Cortex of kidney (tissue), 1 donor: ENCODE measurements around the gene ROR1.
"Not testable (repeated sequence)": the region's sequence is repeated elsewhere in the genome, so short reads cannot be mapped to it uniquely, and the experiment has no call there.

Experiments used
- DNase-seq: peaks from one replicate; lab custom pipeline; 2025; lab: John Stamatoyannopoulos, UW

ROR1 gene

GRCh38 chr1:64184003-64184440, 410.2 kb downstream of the ROR1 start:
- DNase-seq, result no peak

DNA sequence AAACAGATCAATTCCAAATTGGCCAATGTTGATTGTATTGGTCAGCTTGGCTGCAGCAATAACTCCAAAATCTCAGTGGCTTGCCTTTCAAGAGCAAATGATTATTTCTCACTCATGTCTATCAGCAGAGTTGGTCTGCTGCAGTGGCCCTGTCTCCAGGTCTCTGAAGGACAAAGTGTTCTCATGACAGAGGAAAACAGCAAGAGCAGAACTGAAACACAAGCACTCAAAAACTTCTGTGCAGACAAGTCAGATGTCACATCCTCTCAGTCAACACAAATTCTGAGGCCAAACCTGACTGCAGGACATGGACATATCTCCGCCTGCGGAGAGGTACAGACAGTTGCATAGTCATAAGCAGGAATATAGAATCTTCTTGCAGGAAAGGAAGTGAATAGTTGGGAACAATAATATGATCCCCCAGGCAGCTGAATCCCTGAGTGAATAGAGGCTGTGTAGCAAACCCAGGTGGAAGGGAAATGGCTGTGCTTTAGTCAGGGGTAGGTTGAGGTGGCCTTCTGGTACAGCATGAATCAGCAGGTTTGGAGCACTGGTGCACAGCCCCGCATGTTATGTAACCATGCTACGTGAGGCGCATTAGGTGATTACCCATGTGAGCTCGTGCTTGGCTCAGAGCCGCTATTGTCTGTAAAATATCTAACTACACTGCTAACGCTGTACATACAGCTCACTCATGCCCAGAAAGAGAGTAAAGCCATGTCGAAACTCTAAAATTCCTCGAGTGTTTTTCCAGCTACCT, 412.5 kb downstream of the ROR1 start:
- no peak for DNase-seq

- DNase-seq, result no peak
Observed at GRCh38 chr1:64186898-64187280, 413.1 kb downstream of the ROR1 start.

GRCh38 chr1:64187646-64188045, 413.8 kb downstream of the ROR1 start:
- DNase-seq, result no peak

DNA sequence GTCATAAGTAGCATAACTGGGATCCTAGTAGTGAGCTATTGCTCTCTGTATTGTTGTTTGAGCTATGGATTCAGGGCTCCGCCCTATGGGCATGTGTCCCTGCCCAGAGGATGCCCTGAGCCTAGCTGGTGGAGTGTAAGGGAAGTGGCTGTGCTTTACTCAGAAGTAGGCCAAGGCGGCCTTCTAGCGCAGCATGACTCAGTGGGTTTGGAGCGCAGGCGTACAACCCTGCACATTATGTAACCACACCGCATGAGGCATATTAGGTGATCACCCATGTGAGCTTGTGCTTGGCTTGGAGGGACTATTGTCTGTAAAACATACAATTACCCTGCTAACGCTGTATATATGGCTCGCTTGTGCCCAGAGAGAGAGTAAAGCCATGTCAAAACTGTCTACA, 418.5 kb downstream of the ROR1 start:
- DNase-seq, result no peak

DNA sequence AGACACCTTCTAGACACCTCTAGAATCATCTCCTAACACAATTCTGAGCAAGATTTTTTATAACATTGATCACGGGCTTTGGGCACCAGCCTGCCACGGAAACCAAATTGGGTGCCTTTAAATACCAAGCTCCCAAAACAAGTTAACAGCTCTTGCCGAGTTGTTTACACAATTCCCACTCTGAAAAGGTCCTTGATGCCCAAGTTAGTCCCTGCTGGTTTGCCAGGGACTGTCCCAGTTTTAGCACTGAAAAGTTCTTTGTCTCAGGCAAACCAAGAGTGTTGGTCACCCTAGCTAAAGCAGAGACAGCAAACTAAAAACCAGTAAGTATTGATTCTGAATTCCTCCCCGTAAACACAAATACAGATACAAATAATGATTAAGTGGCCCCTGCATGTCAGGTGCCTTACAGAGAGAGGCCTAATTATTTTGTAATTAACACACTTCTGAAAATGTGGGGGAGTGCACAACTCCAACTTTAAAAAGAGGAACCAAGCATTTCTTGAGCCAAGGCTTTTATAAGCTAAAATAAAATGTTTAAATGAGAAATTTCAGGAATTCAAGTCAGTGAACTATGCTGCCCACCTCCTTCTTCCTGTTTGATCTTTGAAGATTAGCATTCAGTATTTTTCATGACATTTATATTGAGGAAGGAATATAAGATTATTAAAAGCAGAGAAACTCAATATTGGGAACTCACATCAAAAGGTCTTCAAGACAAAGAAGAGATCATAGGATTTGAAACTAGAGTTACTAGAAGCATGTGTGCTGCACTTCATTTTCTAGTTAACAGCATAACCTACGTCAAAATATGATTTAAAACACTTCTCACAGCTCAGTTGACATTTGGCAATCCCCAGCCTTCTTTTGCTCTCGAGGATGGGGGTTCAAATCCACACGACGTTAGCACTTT, 420.6 kb downstream of the ROR1 start:
- DNase-seq, result no peak

- no peak for DNase-seq
Observed at GRCh38 chr1:64195081-64195395, 421.2 kb downstream of the ROR1 start.

- no peak for DNase-seq
Observed at GRCh38 chr1:64196074-64196870, 422.5 kb downstream of the ROR1 start.

DNA sequence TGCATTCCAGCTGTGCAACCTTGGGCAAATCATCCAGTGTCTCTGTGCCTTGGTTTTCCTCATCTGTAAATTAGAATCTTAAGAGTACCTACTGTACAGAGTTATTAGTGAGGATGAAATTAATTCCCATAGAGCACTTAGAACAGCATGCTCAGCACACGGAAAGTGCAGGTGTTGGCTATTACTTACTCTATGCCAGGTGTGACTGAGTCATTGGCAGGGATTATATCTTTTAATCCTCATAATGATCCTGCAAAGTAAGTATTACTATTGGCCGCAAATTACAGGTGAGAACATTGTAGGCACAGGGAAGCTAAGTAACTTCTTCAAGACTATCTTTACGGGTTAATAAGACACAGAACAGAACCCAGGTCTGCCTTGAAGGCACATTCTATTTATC, 423.3 kb downstream of the ROR1 start:
- DNase-seq, result no peak

- no peak for DNase-seq
Observed at GRCh38 chr1:64199154-64199553, 425.3 kb downstream of the ROR1 start.

- DNase-seq, result no peak
Observed at GRCh38 chr1:64200064-64200463, 426.2 kb downstream of the ROR1 start.

DNA sequence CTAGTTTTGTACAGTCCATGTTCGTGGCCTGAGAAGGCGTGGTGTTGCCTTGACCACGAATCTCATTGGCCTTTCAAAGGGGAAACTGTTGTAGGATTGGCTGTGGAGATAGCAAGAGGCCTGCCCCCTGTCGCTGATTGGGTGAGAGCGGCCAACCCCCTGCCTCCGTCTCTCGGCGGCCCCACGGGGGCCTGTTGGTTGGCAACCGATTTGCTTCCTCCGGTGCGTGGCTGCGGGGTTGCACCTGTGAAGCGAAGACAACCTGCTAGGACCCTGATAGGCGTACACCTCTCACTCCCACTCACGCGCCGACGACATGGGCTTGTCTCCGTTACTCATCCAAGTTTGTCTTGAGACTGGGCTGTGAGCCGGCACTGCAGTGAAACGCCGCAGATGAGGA, 429.6 kb downstream of the ROR1 start, which contains the start of gene UBE2U:
TSS of gene UBE2U (plus strand) at position 204 of the 400 bp plus-strand sequence. CDS start 428 bp downstream, outside the sequence.
- DNase-seq, result no peak

- no peak for DNase-seq
Observed at GRCh38 chr1:64209221-64209620, 435.4 kb downstream of the ROR1 start.

- no peak for DNase-seq
Observed at GRCh38 chr1:64212031-64212430, 438.2 kb downstream of the ROR1 start.

DNA sequence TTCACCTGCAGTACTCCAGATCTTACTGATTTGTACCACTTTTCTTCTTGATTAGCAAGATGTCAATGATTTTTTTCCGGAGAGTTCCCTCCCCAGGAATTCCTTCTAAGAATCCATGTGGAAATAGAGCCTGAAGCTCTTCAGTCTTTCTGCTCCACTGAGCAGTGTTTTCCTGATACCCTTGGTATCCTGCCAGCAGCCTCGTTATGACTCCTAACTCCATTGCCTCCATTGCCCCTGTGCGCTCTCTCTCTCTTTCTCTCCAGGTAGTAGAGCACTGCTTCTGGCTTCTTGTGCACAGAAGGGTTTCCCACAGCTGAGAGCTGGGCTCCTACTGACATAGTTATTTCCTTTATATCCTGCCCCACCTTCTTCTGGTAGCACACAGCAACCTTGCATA, 441.8 kb downstream of the ROR1 start:
- no peak for DNase-seq

- DNase-seq, result no peak
Observed at GRCh38 chr1:64220241-64220640, 446.4 kb downstream of the ROR1 start.

GRCh38 chr1:64223329-64224151, 449.7 kb downstream of the ROR1 start:
- DNase-seq, result no peak

DNA sequence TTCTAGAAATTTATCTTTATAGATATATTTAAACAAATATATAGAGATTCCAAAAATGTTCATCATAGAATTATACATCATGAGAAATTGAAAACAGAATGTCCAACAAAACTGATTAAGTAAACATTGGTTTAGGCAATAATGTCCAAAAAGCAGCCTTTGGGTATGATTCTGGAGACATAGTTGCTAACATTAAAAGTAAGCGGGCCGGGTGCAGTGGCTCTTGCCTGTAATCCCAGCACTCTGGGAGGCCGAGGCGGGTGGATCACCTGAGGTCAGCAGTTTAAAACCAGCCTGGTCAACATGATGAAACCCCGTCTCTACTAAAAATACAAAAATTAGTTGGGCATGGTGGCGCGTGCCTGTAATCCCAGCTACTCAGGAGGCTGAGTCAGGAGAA, 450.4 kb downstream of the ROR1 start:
- not testable (repeated sequence) for DNase-seq

GRCh38 chr1:64228167-64228957, 454.5 kb downstream of the ROR1 start:
- DNase-seq, result no peak

GRCh38 chr1:64229307-64229706, 455.5 kb downstream of the ROR1 start:
- no peak for DNase-seq
